ENCODE results near the gene HAND2. TPM values are rescaled to one million over a fixed set of nuclear protein-coding genes. Genes with fewer than 3 reads are reported as not detected.

The HAND2 gene
- total and polyA plus RNA-seq, 2 of the 8 experiments (the other 6 are each of a cell fraction or from before 2014, with no cell fraction given): 0.05 TPM; not detected in 1

- Histone ChIP-seq H3K79me2 (ENCODE audit: control insufficient read depth in 1 of 2, insufficient read depth in 2 of 2, low read length in 2 of 2) (no peaks in the 10 kb centered on the region), H4K91ac (replicated peaks; ENCODE audit: insufficient read length, low read length) (no peak overlapping the region), H4K8ac (ENCODE audit: extremely low read depth, insufficient read depth, low read length) (no peak overlapping the region), H3K56ac (replicated peaks; ENCODE audit: insufficient read length, low read depth, low read length) (no peak overlapping the region), H3K4me2 (ENCODE audit: insufficient read depth in 1 of 2, low read depth in 2 of 2, low read length in 2 of 2) (no peak overlapping the region; a peak in 1 of 4 replicates), H3K23me2 (ENCODE audit: low read depth, low read length) (peaks cover 3% of the 10 kb centered on the region; the same call in 1 of the 2 replicates), H2BK15ac (ENCODE audit: low read length) (no peak overlapping the region), H3K14ac (ENCODE audit: insufficient read length) (no peak overlapping the region), H3K36me3 (ENCODE audit: control insufficient read depth in 2 of 4, insufficient read depth in 4 of 4, low read length in 3 of 4) (no peaks in the 10 kb centered on the region; a peak in 1 of 8 replicates), H3K9ac (replicated peaks in 1 of 4; ENCODE audit: extremely low read depth in 1 of 4, low read depth in 3 of 4, low read length in 3 of 4) (no peak overlapping the region), H3K4me1 (replicated peaks in 1 of 4; ENCODE audit: control insufficient read depth in 3 of 4, insufficient read depth in 4 of 4, low read length in 3 of 4) (peaks cover 8 to 46% (median 32%) of the 10 kb centered on the region in 4 experiments), H2BK20ac (ENCODE audit: low read length) (no peak overlapping the region), H2BK5ac (ENCODE audit: low read depth, low read length) (no peak overlapping the region), H2BK12ac (ENCODE audit: low read depth, low read length) (no peak overlapping the region), H3K27me3 (replicated peaks in 1 of 4; ENCODE audit: control insufficient read depth in 3 of 4, extremely low read depth in 1 of 4, insufficient read depth in 3 of 4, low read length in 3 of 4) (peaks cover 99 to 100% (median 100%) of the 10 kb centered on the region in 4 experiments), H2AFZ (ENCODE audit: low read length) (no peak overlapping the region), H3K18ac (ENCODE audit: extremely low read depth, low read length) (no peak overlapping the region), H3K23ac (ENCODE audit: insufficient read length) (no peak overlapping the region), H3K4me3 (ENCODE audit: extremely low read depth in 1 of 4, insufficient read depth in 2 of 4, low read depth in 3 of 4, low read length in 4 of 4) (no peak overlapping the region), H3K79me1 (ENCODE audit: low read depth, low read length) (no peaks in the 10 kb centered on the region), H2AK5ac (ENCODE audit: low read depth, low read length) (no peak overlapping the region), H2BK120ac (replicated peaks; ENCODE audit: low read depth, low read length) (no peak overlapping the region), H3K9me3 (ENCODE audit: insufficient read depth in 2 of 2, low read depth in 1 of 2, low read length in 1 of 2) (no peaks in the 10 kb centered on the region), H4K20me1 (replicated peaks in 1 of 2; ENCODE audit: control insufficient read depth in 1 of 2, insufficient read depth in 2 of 2, low read length in 2 of 2) (peaks cover 16 to 47% of the 10 kb centered on the region in 2 experiments), H4K5ac (ENCODE audit: insufficient read length, low read depth, low read length) (no peak overlapping the region), H3K27ac (ENCODE audit: low read depth, low read length) (no peak overlapping the region), H3K4ac (replicated peaks; ENCODE audit: insufficient read length, low read depth, low read length) (no peak overlapping the region)
- DNase-seq (ENCODE audit: low read depth in 1 of 2, low spot score in 2 of 2): no peak
- FAIRE-seq: no peak
- CTCF ChIA-PET (ENCODE audit: partially characterized antibody): interaction anchor here (0.7 to 3.6 kb wide), 5 partner anchors 10 to 224 kb away, joined by 3 to 39 read pairs (median 16); no protein-coding TSS in a partner anchor
- POLR2A ChIA-PET (ENCODE audit: partially characterized antibody): no interaction called here
- 18% methylated on average over 8 of the region's 10 CpGs; no CpG with 5 or more reads in 1 of the 2 experiments for WGBS, 2 experiments (ENCODE audit: extremely low coverage in 1 of 2, insufficient coverage in 1 of 2, insufficient read length in 1 of 2, insufficient replicate concordance in 2 of 2, low coverage in 1 of 2, low lambda C conversion rate in 2 of 2, missing lambda C conversion rate in 1 of 2)
- TF ChIP-seq YY1 (IDR thresholded peaks at IDR 0.05; ENCODE audit: low read depth, low read length) (no peak), POU5F1 (IDR thresholded peaks at IDR 0.05; ENCODE audit: low read depth, low read length) (no peak)
These were observed 9.0 kb downstream of the HAND2 start for GRCh38 chr4:173520921-173521466.
